Right hindlimb (tissue), 1 donor: ENCODE data around the gene LPO.
A peak's percentile ranks its signal among the peaks of the same experiment; 100 is the strongest.

ENCODE experiments used
- DNase-seq: peaks from one replicate; pipeline ENCODE4 v3.0.0-alpha.2; 2018

LPO gene

GRCh38 chr17:58238147-58238634 lies at the start of gene LPO:
LPO (plus strand) TSS chr17:58238584; CDS start chr17:58242980, 4,396 bp downstream.
- no peak for DNase-seq

DNA sequence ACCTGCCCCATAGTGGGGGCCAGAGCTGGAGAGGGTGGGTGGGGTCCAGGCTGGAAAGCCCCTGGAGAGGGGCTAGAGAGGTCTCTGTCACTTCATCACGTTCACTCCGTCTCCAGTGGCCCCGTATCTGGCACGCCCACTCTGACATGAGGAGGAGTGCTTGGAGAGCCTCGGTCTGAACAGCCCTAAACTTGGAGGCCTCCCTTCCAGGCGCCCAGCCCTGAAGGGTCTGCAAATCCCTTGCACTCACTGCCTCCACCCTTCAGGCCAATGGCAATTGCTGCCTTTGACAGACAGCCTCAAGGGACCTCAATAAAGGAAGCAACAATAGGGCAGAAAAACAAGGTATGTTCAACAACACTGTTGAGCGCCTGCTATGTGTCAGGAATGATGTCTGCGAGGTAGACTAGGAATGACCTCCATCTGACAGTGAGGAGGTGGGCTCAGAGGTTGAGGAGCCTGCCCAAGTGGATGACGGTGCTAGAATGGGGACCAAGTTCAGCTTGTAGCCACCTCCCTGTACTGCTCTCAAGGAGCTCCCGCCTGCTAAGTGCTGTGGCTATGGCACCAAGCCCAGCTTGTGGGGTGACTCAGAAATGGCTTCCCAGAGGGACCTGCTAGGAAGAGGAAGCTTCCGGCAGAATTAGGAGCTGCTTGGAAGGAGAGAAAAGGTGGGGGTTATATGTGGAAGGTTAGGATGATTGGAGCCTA lies 48.8 kb upstream of the LPO start:
- DNase-seq, result peak; percentile 52

- DNase-seq, result no peak
These were observed 47.0 kb upstream of the LPO start for GRCh38 chr17:58191241-58191896.

GRCh38 chr17:58192612-58193011 lies 45.8 kb upstream of the LPO start, which contains the start of gene EPX:
EPX (plus strand) TSS chr17:58192726; CDS start chr17:58192847, 121 bp downstream.
- DNase-seq, result no peak

DNA sequence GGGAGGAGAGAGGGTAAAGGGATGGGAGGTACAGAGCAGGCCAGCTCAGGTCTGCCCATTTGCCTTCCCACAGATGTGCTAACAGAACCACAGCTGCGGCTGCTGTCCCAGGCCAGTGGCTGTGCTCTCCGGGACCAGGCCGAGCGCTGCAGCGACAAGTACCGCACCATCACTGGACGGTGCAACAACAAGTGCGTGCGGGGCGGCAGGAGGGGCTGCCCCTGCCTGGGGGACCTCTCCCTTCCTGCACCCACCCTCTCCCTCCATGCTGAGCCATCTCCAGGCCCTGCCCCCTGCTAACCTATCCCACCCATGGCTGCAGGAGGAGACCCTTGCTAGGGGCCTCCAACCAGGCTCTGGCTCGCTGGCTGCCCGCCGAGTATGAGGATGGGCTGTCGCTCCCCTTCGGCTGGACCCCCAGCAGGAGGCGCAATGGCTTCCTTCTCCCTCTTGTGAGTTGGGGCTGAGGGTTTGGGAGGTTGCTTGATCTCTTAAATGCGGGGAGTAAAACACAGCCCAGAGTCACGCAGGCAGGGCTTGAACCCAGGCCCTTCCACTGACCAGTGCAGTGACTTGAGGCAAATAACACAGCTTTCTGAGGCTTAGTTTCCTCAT lies 44.6 kb upstream of the LPO start:
- no peak for DNase-seq

DNA sequence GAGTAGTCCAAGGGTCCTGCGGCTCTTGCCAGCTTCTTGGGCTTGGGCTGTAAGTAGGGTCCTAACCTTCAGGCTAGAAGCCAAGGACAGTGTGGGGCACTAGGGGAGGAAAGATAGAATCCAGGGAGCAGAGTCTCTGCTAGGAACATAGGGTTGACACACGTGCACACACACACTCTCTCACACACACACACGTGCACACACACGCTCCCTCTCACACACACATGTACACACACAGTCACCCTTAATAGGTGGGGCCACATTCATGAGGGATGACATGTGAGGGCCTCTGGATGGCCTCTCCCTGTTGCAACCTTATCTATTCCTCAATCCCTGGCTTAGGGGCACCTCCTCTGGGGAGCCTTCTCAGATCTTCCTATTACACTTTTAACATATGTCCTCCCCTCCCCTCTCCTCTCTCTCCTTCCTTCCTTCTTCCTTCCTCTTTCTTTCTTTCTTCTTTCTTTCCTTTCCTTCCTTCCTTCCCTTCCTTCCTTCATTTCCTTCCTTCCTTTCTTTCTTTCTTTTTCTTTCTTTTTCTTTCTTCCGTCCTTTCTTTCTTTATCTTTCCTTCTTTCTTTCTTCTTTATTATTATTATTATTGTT lies 42.8 kb upstream of the LPO start:
- no peak for DNase-seq

- no peak for DNase-seq
These were observed 41.8 kb upstream of the LPO start for GRCh38 chr17:58196610-58197009.

GRCh38 chr17:58200024-58200633 lies 38.3 kb upstream of the LPO start:
- DNase-seq, result peak; percentile 41

- DNase-seq, result no peak
These were observed 35.5 kb upstream of the LPO start for GRCh38 chr17:58202859-58203258.

DNA sequence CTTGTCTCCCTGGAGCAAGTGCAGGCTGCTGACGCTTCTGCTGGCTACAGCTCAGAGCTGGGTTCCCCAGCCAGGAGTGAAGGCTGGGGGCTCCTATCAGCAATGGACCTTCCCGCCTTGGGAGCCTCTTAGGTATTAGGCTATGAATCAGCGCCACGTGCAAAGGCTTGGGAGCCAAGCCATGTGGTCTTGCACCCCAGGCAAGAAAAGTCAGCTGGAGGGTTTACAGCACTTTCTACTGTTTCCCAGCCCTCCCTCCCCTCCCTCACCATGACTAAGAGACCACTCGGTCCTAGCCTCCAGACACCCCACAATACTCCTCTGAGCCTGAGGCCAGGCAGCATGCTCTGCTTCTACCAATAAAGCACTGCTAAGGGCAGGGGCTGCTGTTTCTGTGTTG lies 33.6 kb upstream of the LPO start:
- DNase-seq, result no peak

DNA sequence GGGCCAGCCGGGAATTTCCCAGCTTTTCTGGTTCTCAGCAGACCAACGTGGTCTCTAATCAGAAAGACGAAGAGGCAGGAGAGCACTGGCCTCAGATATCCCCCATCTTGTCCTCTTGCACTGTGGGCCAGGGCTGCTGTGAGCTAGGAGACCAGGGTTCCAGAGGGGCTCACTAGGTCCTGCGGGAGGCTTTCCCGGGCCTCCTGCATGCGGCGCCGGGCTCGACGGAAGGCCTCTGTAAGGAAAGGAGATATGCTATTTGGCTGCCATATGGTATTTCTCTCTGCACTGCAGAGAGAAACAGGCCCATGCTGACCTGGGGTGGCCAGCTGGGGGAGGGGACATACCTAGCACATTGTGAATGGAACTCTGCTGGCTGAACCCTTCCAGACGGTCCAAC lies 32.4 kb upstream of the LPO start:
- DNase-seq, result no peak

GRCh38 chr17:58207451-58207850 lies 30.9 kb upstream of the LPO start:
- no peak for DNase-seq

DNA sequence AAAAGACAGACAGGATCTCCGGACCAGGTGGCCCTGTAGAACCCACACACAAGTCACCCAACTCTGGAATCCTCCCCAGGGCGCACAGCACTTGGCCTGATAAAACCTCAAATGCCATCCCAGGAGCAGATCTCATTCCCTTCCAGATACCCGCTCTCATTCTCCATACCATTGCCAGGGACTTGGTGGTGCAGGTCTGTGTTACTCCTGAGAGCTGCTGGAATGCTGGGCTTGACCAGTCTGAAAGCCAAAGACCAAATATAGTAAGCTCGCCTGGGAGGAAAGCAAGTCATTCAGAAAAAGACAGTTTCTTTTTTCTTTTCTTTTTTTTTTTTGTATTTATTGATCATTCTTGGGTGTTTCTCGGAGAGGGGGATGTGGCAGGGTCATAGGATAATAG lies 30.0 kb upstream of the LPO start:
- DNase-seq, result no peak

- DNase-seq, result no peak
These were observed 27.5 kb upstream of the LPO start for GRCh38 chr17:58210922-58211321.

DNA sequence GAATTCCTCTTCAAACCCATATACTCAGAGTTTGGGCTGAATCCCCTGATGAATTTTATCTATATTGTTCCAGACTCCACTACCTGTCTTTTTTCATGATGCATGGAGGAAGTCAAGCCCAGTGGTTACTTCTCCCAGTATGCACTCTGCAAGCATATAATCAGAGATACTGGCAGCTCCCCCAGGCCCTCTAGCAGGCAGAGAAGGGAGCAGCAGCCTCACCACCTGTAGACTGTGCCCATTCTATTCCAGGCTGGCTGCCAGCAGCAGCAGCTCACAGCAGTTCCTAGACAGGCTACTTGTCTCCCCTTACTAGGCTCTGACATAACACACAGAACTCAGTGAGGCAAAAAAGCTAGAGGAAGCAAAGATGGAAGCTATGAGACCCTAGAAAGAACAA lies 22.7 kb upstream of the LPO start:
- DNase-seq, result no peak

DNA sequence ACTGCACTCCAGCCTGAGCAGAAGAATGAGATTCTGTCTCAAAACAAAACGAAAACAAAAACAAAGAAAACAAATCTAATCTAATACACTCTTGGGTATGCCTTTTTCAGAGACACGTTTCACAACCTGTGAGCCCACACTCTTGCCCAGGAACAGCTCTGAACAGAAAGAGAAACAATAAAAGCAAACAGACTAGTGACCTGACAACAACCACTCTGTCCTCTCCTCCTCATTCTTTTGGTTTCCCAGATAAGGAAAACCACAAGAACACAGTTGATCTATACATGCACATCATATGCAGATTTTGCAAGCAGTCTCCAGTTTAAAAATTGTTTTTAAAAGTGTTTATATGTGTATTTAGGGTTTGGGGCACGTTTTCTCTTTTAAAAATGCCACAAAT lies 20.6 kb upstream of the LPO start:
- no peak for DNase-seq

GRCh38 chr17:58219007-58219788 lies 19.2 kb upstream of the LPO start, which contains the start of gene MKS1:
MKS1 (minus strand) TSS chr17:58219255; CDS start chr17:58219230, 25 bp downstream.
- DNase-seq, result peak; percentile 96

GRCh38 chr17:58219789-58220183 lies 18.6 kb upstream of the LPO start:
- DNase-seq, result no peak

DNA sequence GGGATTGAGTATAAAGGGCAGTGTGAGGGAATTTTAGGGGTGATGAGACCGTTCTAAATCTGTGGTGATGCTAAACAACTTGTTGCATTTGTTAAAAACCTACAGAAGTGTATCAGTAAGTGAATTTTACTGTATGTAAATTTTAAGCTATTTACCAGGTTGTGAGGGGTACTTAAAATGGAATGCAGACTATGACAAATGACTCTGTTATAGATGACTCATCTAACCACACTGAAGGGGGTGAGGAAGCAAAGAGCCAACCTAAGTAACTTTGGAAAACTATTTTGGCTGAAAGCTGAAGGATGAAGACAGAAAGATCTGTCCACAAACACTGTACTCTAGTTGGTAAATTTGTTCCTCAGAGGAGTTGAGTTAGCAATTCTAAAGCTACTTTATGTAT lies 14.1 kb upstream of the LPO start:
- no peak for DNase-seq

DNA sequence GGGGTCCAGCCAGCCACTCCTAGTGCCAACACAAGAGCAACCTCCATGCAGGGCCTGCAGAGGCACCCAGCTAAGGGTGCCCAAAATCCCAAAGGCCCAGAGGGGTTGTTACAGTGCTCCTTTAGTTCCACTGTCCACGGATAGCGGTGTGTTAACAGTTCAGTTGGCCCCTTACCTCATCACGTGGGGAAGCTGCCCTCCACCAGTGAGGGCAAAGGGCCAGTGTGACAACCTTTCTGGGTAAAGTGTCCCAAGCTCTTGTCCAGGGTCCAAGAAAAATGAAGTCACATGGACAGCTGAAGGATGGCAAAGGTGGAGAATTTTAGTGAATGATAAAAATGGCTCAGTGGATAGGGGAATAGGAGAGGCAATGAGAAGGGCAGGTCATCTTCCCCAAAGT lies 10.7 kb upstream of the LPO start:
- no peak for DNase-seq

DNA sequence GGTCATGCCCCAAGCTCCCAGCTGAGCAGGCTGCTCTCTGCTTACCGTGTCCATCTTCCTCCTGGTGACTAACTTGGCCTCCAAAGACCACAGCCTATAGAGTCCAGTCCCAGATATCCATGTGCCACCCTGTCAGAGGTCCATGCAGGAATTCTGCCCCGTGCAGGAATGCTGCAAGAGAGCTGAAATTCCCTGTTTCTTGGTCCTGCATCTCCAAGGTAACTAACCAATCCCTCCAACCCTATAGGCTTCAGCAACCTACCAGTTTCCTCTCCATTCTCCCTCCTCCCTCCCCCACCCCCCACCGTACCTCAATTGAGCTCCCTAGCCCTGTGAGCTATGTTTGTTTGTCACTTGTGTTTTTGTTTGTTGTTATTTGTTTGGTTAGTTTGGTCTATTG lies 9.7 kb upstream of the LPO start:
- no peak for DNase-seq

GRCh38 chr17:58229384-58229783 lies 9.0 kb upstream of the LPO start:
- no peak for DNase-seq
